DND-41 (cell line): ENCODE measurements around the gene COG6.

Experiments used
- ATAC-seq: fragments of 200-7000 bp; cut with Tn5 transposase; 3 replicates; pipeline ENCODE4 v1.9.1; 2021; ENCODE audit warnings: low read depth; ENCODE audit not compliant: insufficient read depth
- DNase-seq: peaks from one replicate; pipeline ENCODE4 v3.0.0-alpha.2; 2020
- H2AFZ ChIP-seq: 2 replicates; pipeline ENCODE4 v1.6.0; 2012; ENCODE audit warnings: low read depth, low read length
- H3K27ac ChIP-seq: 2 replicates; pipeline ENCODE4 v1.5.1; 2012; ENCODE audit warnings: low read length, inconsistent platforms
- H3K27me3 ChIP-seq: fragments of 200-600 bp; sonication (generic); 2 replicates; pipeline ENCODE4 v1.6.0; 2012; ENCODE audit warnings: low read length, mild to moderate bottlenecking, inconsistent platforms; ENCODE audit not compliant: insufficient read depth, poor library complexity
- H3K36me3 ChIP-seq: 2 replicates; pipeline ENCODE4 v1.5.1; 2012; ENCODE audit warnings: low read length, inconsistent platforms; ENCODE audit not compliant: insufficient read depth
- H3K4me1 ChIP-seq: 2 replicates; pipeline ENCODE4 v1.5.1; 2012; ENCODE audit warnings: mild to moderate bottlenecking, low read length; ENCODE audit not compliant: insufficient read depth
- H3K4me2 ChIP-seq: 2 replicates; pipeline ENCODE4 v1.6.0; 2012; ENCODE audit warnings: mild to moderate bottlenecking, moderate library complexity, low read length, inconsistent platforms; ENCODE audit not compliant: insufficient read depth
- H3K4me3 ChIP-seq, 2 experiments: fragments of 200-600 bp in 1 of 2; shearing (Covaris generic) in 1 of 2; 2 replicates each; pipeline ENCODE4 v1.5.1; 2012 to 2016; ENCODE audit warnings: inconsistent platforms in 2 of 2, low read length in 2 of 2, mild to moderate bottlenecking in 2 of 2, low read depth in 1 of 2, moderate library complexity in 1 of 2
- H3K79me2 ChIP-seq: 2 replicates; pipeline ENCODE4 v1.6.0; 2012; ENCODE audit warnings: low read length, inconsistent platforms; ENCODE audit not compliant: insufficient read depth
- H3K9ac ChIP-seq: 2 replicates; pipeline ENCODE4 v1.6.0; 2012; ENCODE audit warnings: low read depth, mild to moderate bottlenecking, inconsistent platforms, low read length, moderate library complexity
- H3K9me3 ChIP-seq: 2 replicates; pipeline ENCODE4 v1.5.1; 2012; ENCODE audit warnings: low read length, moderate library complexity, mild to moderate bottlenecking, inconsistent platforms; ENCODE audit not compliant: insufficient read depth, severe bottlenecking
- H4K20me1 ChIP-seq: 2 replicates; pipeline ENCODE4 v1.6.0; 2012; ENCODE audit warnings: low read length; ENCODE audit not compliant: insufficient read depth
- EZH2 ChIP-seq: IDR thresholded peaks from 3 replicates; pipeline ENCODE4 v1.6.1; 2012; ENCODE audit warnings: borderline replicate concordance, low read depth, mild to moderate bottlenecking, moderate library complexity, low read length, inconsistent platforms; ENCODE audit not compliant: severe bottlenecking
- TF ChIP-seq, protein P1 (sequence below): IDR thresholded peaks from 2 replicates; pipeline ENCODE4 v1.5.1; 2012; ENCODE audit warnings: borderline replicate concordance, low read length, moderate library complexity, mild to moderate bottlenecking; ENCODE audit not compliant: poor library complexity, severe bottlenecking; ENCODE audit errors: extremely low read depth

COG6 gene

GRCh38 chr13:39692660-39693438, 37.4 kb downstream of the COG6 start:
- DNase-seq (no peak), ATAC-seq (no peak)
- H3K4me2 ChIP-seq, result no peak overlapping the region
- no peaks in the 10 kb centered on the region for H4K20me1 ChIP-seq
- H3K9me3 ChIP-seq, result no peaks in the 10 kb centered on the region
- no peak overlapping the region for H3K27ac ChIP-seq
- H3K27me3 ChIP-seq, result no peaks in the 10 kb centered on the region
- no peak overlapping the region for H3K4me3 ChIP-seq
- no peak overlapping the region for H2AFZ ChIP-seq
- peaks cover 17% of the 10 kb centered on the region for H3K36me3 ChIP-seq
- H3K9ac ChIP-seq, result no peak overlapping the region
- H3K79me2 ChIP-seq, result no peaks in the 10 kb centered on the region
- no peaks in the 10 kb centered on the region for H3K4me1 ChIP-seq
- TF ChIP-seq, protein P1, sequence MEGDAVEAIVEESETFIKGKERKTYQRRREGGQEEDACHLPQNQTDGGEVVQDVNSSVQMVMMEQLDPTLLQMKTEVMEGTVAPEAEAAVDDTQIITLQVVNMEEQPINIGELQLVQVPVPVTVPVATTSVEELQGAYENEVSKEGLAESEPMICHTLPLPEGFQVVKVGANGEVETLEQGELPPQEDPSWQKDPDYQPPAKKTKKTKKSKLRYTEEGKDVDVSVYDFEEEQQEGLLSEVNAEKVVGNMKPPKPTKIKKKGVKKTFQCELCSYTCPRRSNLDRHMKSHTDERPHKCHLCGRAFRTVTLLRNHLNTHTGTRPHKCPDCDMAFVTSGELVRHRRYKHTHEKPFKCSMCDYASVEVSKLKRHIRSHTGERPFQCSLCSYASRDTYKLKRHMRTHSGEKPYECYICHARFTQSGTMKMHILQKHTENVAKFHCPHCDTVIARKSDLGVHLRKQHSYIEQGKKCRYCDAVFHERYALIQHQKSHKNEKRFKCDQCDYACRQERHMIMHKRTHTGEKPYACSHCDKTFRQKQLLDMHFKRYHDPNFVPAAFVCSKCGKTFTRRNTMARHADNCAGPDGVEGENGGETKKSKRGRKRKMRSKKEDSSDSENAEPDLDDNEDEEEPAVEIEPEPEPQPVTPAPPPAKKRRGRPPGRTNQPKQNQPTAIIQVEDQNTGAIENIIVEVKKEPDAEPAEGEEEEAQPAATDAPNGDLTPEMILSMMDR, result no peak
- TF ChIP-seq EZH2, result no peak

- Histone ChIP-seq H3K4me2 (no peak overlapping the region), H2AFZ (no peak overlapping the region), H4K20me1 (no peaks in the 10 kb centered on the region), H3K27me3 (no peaks in the 10 kb centered on the region), H3K4me1 (no peaks in the 10 kb centered on the region), H3K4me3 (no peak overlapping the region), H3K27ac (no peak overlapping the region), H3K36me3 (peaks cover 6% of the 10 kb centered on the region; the same call in 1 of the 2 replicates), H3K9me3 (no peaks in the 10 kb centered on the region), H3K9ac (no peak overlapping the region), H3K79me2 (no peaks in the 10 kb centered on the region)
- TF ChIP-seq, protein P1, result no peak
- no peak for TF ChIP-seq EZH2
- DNase-seq (no peak), ATAC-seq (no peak)
These were observed 43.8 kb downstream of the COG6 start for GRCh38 chr13:39699274-39699673.

DNA sequence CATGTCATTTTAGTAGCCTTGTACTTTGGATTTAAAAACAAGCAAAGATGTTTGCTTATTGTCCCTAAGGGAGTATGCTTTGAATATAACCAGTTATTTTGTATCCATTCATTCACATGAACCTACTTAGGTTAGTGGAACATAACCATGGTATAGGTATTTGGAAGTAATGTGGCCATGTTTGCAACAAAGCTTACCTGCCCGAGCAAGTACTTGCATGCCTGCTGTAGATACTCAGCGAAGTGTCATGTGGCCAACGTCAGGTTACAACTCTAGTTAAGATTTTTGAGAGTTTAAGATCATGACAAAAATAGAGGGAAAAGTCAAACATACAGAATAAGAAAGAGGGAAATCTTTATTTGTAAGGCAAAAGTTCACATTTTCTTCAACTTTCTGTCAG, 57.2 kb downstream of the COG6 start:
- ATAC-seq, result no peak
- TF ChIP-seq, protein P1, result no peak
- TF ChIP-seq EZH2, result no peak
- Histone ChIP-seq H3K9me3 (no peaks in the 10 kb centered on the region), H4K20me1 (no peaks in the 10 kb centered on the region), H3K4me3 (no peak overlapping the region), H3K27me3 (no peaks in the 10 kb centered on the region), H3K36me3 (no peaks in the 10 kb centered on the region), H3K9ac (no peak overlapping the region), H3K79me2 (no peaks in the 10 kb centered on the region), H3K4me2 (no peak overlapping the region), H3K4me1 (no peaks in the 10 kb centered on the region), H2AFZ (no peak overlapping the region), H3K27ac (no peak overlapping the region)
- no peak for DNase-seq

GRCh38 chr13:39729156-39729555, 73.7 kb downstream of the COG6 start:
- peaks cover 5% of the 10 kb centered on the region; the same call in 1 of the 2 replicates for H3K36me3 ChIP-seq
- no peak for DNase-seq

More at GRCh38 chr13:39729156-39729555, 73.7 kb downstream of the COG6 start:
- H3K4me2 ChIP-seq, result no peak overlapping the region
- no peaks in the 10 kb centered on the region for H3K4me1 ChIP-seq
- no peaks in the 10 kb centered on the region for H3K9me3 ChIP-seq
- no peaks in the 10 kb centered on the region for H3K27me3 ChIP-seq
- TF ChIP-seq, protein P1, result no peak
- no peak for TF ChIP-seq EZH2
- no peak overlapping the region for H3K4me3 ChIP-seq
- H3K27ac ChIP-seq, result no peak overlapping the region
- H4K20me1 ChIP-seq, result no peaks in the 10 kb centered on the region
- no peak overlapping the region for H3K9ac ChIP-seq
- ATAC-seq, result no peak
- no peaks in the 10 kb centered on the region for H3K79me2 ChIP-seq
- H2AFZ ChIP-seq, result no peak overlapping the region
